ENCODE measurements around the gene GMDS. TPM values are rescaled to one million over a fixed set of nuclear protein-coding genes. Genes with fewer than 3 reads are reported as not detected.

Gene GMDS
- total and polyA plus RNA-seq, 2 donors (not counting 3 experiments of a cell fraction or from before 2014, with no cell fraction given) = 9.8 to 23.5 TPM

GRCh38 chr6:2081155-2082138 lies 164.0 kb downstream of the GMDS start:
- peaks cover 5% of the 10 kb centered on the region for H3K4me1 ChIP-seq (ENCODE audit: control insufficient read depth, extremely low read depth, insufficient read depth, low read length)
- DNase-seq (ENCODE audit: low read depth, low spot score) (no peak), FAIRE-seq (no peak)
- no peaks in the 10 kb centered on the region for H4K20me1 ChIP-seq (replicated peaks; ENCODE audit: control insufficient read depth, extremely low read depth, insufficient read depth, low read length)
- H3K9me3 ChIP-seq (replicated peaks; ENCODE audit: control insufficient read depth, insufficient read depth, low read length) = no peaks in the 10 kb centered on the region
- H3K4me2 ChIP-seq (ENCODE audit: insufficient read depth, low read length) = no peak overlapping the region
- H3K79me2 ChIP-seq (ENCODE audit: control insufficient read depth, insufficient read depth, low read length) = no peaks in the 10 kb centered on the region
- intact Hi-C loops (cut with micrococcal nuclease) = no loop called here
- no peak overlapping the region for H3K27ac ChIP-seq (ENCODE audit: insufficient read depth, low read depth, low read length)
- H3K9me1 ChIP-seq (replicated peaks; ENCODE audit: control insufficient read depth, extremely low read depth, insufficient read depth, low read length) = no peaks in the 10 kb centered on the region
- H3K36me3 ChIP-seq (ENCODE audit: control insufficient read depth in 2 of 2, extremely low read depth in 1 of 2, insufficient read depth in 2 of 2, low read length in 2 of 2) = no peaks in the 10 kb centered on the region
- no peak overlapping the region for H3K9ac ChIP-seq (replicated peaks; ENCODE audit: extremely low read depth, insufficient read depth, low read length)
- dilution Hi-C loops (cut with MboI; ENCODE audit: extremely low pct_ligation_motif_present, low sequenced_read_pairs) = no loop called here
- POLR2A ChIA-PET = no interaction called here
- CTCF ChIA-PET = interaction anchor here (0.8 kb wide), 1 partner anchor 23 kb away, joined by 3 read pairs; no protein-coding TSS in a partner anchor
- H2AFZ ChIP-seq (ENCODE audit: low read depth, low read length) = no peak overlapping the region
- no peak for TF ChIP-seq POLR2AphosphoS5 (IDR thresholded peaks at IDR 0.05; ENCODE audit: insufficient read depth, low read depth, low read length)
- no peak for TF ChIP-seq EZH2 (IDR thresholded peaks at IDR 0.05; ENCODE audit: borderline replicate concordance, low read depth, low read length, severe bottlenecking)
- no peak for TF ChIP-seq MYC (IDR thresholded peaks at IDR 0.05; ENCODE audit: low read depth, low read length)
- TF ChIP-seq GATA2 (IDR thresholded peaks at IDR 0.05; ENCODE audit: insufficient read depth, insufficient read length, low read depth, low read length) = no peak
- no peak for TF ChIP-seq JUN (IDR thresholded peaks at IDR 0.05; ENCODE audit: borderline replicate concordance, insufficient read depth, insufficient read length, low read depth)
- no peak for TF ChIP-seq CTCF (IDR thresholded peaks at IDR 0.05; ENCODE audit: extremely low read depth in 1 of 2, insufficient read depth in 1 of 2, low read depth in 1 of 2, low read length in 2 of 2)
- no peak overlapping the region for H3K4me3 ChIP-seq (replicated peaks in 1 of 3; ENCODE audit: insufficient read depth in 1 of 3, low read depth in 1 of 3, low read length in 3 of 3)
- no TSS peak for BruUV-seq (replicated peaks)
- H3K27me3 ChIP-seq (ENCODE audit: control insufficient read depth in 2 of 2, insufficient read depth in 2 of 2, low read length in 2 of 2) = no peaks in the 10 kb centered on the region

Measured in endothelial cell of umbilical vein (primary cell).